ENCODE measurements around the gene CDH4. TPM values are rescaled to one million over a fixed set of nuclear protein-coding genes. Genes with fewer than 3 reads are reported as not detected.

CDH4 gene
- total RNA-seq, 4 donors from 2014 or later: not detected

DNA sequence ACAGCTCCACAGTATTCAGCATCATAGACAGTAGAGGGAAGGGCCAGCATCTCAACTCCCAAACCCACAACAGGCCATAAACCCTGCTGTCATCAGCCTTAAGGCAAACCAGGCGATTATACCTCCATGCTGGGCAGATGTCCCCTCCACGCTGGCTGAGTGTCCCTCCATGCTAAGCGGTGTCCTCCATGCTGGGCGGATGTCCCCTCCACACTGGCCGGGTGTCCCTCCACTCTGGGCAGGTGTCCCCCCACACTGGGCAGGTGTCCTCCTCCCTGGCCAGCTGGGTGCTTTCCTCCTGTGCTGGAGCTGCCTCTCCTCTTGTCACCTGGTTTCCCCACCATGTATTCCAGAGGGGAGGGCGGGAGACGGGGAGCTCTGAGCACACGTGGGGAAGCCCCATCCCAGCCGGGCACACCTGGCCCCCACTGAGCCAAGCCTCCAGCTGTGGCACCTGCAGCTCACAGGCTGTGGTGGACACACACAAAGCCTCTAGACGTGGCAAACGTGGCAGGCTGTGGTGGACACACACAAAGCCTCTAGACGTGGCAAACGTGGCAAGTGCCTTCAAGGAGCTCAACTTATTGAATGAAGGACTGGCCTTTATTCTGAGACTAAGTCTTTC is 616.5 kb downstream of the CDH4 start:
- intact Hi-C loops (cut with DNase I; ENCODE audit: low total_unique reads): no loop called here
- no peaks in the 10 kb centered on the region for H3K9me3 ChIP-seq
- no peaks in the 10 kb centered on the region for H3K36me3 ChIP-seq
- no peak overlapping the region for H3K4me3 ChIP-seq
- in situ Hi-C loops (cut with MboI; ENCODE audit: low pct_ligation_motif_present in 1 of 4, low pct_unique_long_range_greater_than_20kb in 1 of 4, low sequenced_read_pairs in 3 of 4): no loop called here
- H3K27ac ChIP-seq: no peak overlapping the region
- H3K27me3 ChIP-seq: no peaks in the 10 kb centered on the region
- H3K4me1 ChIP-seq: no peaks in the 10 kb centered on the region
- WGBS, 2 donors (ENCODE audit: low coverage in 1 of 2): 66% methylated on average over 13 of the region's 13 CpGs; no CpG with 5 or more reads in 1 of the 2 donors
- DNase-seq: no peak
- TF ChIP-seq POLR2A (IDR thresholded peaks at IDR 0.05): no peak
- no peak for TF ChIP-seq POLR2AphosphoS5 (IDR thresholded peaks at IDR 0.05)
- TF ChIP-seq CTCF (IDR thresholded peaks at IDR 0.05): no peak
- TF ChIP-seq EP300 (IDR thresholded peaks at IDR 0.05; ENCODE audit: low read depth): no peak

- H3K4me3 ChIP-seq: no peak overlapping the region
- no peaks in the 10 kb centered on the region for H3K36me3 ChIP-seq
- H3K27me3 ChIP-seq: no peaks in the 10 kb centered on the region
- no peak for TF ChIP-seq POLR2AphosphoS5 (IDR thresholded peaks at IDR 0.05)
- no peak for TF ChIP-seq POLR2A (IDR thresholded peaks at IDR 0.05)
- no peak for TF ChIP-seq CTCF (IDR thresholded peaks at IDR 0.05)
- no peak for TF ChIP-seq EP300 (IDR thresholded peaks at IDR 0.05; ENCODE audit: low read depth)
- WGBS, 2 donors (ENCODE audit: low coverage in 1 of 2): 75% methylated on average over 22 of the region's 24 CpGs; no CpG with 5 or more reads in 1 of the 2 donors
- H3K27ac ChIP-seq: no peak overlapping the region
- H3K9me3 ChIP-seq: no peaks in the 10 kb centered on the region
- H3K4me1 ChIP-seq: no peaks in the 10 kb centered on the region
- intact Hi-C loops (cut with DNase I; ENCODE audit: low total_unique reads) (no loop called here), in situ Hi-C loops (cut with MboI; ENCODE audit: low pct_ligation_motif_present in 1 of 4, low pct_unique_long_range_greater_than_20kb in 1 of 4, low sequenced_read_pairs in 3 of 4) (no loop called here)
- DNase-seq: no peak
These were observed 617.9 kb downstream of the CDH4 start for GRCh38 chr20:61869750-61870507.

GRCh38 chr20:61871160-61871559 is 619.1 kb downstream of the CDH4 start:
- TF ChIP-seq CTCF (IDR thresholded peaks at IDR 0.05) (no peak), EP300 (IDR thresholded peaks at IDR 0.05; ENCODE audit: low read depth) (no peak), POLR2AphosphoS5 (IDR thresholded peaks at IDR 0.05) (no peak), POLR2A (IDR thresholded peaks at IDR 0.05) (no peak)
- in situ Hi-C loops (cut with MboI; ENCODE audit: low pct_ligation_motif_present in 1 of 4, low pct_unique_long_range_greater_than_20kb in 1 of 4, low sequenced_read_pairs in 3 of 4): no loop called here
- Histone ChIP-seq H3K27me3 (no peaks in the 10 kb centered on the region), H3K4me3 (no peak overlapping the region), H3K4me1 (no peaks in the 10 kb centered on the region), H3K36me3 (no peaks in the 10 kb centered on the region), H3K27ac (no peak overlapping the region), H3K9me3 (no peaks in the 10 kb centered on the region)
- DNase-seq: no peak
- intact Hi-C loops (cut with DNase I; ENCODE audit: low total_unique reads): no loop called here
- 73 to 81% methylated on average over 5 to 6 of the region's 6 CpGs for WGBS, 2 donors (ENCODE audit: low coverage in 1 of 2)

DNA sequence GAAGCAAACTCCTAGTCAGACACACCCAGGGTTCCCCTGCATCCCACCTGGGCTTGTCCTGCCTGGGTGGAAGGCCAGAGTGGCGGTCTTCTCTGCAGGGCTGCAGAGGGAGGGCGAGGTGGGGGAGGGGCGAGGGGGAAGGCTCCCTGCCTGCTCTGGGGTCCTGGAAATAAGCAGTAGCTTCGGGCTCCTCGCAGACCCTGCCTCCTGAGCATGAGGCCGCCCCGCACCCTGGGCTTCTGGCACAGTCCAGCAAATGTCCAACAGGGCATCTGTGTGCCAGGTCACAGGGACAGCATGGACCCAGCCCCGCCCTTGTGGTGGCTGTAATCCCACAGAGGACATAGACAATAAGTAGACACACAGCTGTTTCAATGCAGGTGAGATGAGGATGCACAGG is 619.9 kb downstream of the CDH4 start:
- in situ Hi-C loops (cut with MboI; ENCODE audit: low pct_ligation_motif_present in 1 of 4, low pct_unique_long_range_greater_than_20kb in 1 of 4, low sequenced_read_pairs in 3 of 4) (no loop called here), intact Hi-C loops (cut with DNase I; ENCODE audit: low total_unique reads) (no loop called here)
- no peak for DNase-seq
- Histone ChIP-seq H3K9me3 (no peaks in the 10 kb centered on the region), H3K36me3 (no peaks in the 10 kb centered on the region), H3K27ac (no peak overlapping the region), H3K4me3 (no peak overlapping the region), H3K27me3 (no peaks in the 10 kb centered on the region), H3K4me1 (no peaks in the 10 kb centered on the region)
- no peak for TF ChIP-seq CTCF (IDR thresholded peaks at IDR 0.05)
- no peak for TF ChIP-seq EP300 (IDR thresholded peaks at IDR 0.05; ENCODE audit: low read depth)
- no peak for TF ChIP-seq POLR2AphosphoS5 (IDR thresholded peaks at IDR 0.05)
- no peak for TF ChIP-seq POLR2A (IDR thresholded peaks at IDR 0.05)
- WGBS, 2 donors (ENCODE audit: low coverage in 1 of 2): 82 to 83% methylated on average over 5 to 8 of the region's 8 CpGs
